Neural cell (in vitro differentiated cells): ENCODE results near the gene TBC1D16. TPM values are rescaled to one million over a fixed set of nuclear protein-coding genes. Genes with fewer than 3 reads are reported as not detected.

Experiments
- H2AFZ ChIP-seq: fragments of 200-600, 300-800 bp; sonication (generic), shearing (Covaris generic); 2 replicates; pipeline ENCODE4 v1.6.0; 2014; ENCODE audit warnings: low read depth, mild to moderate bottlenecking, antibody characterized with exemption, low read length, moderate library complexity
- H3F3A ChIP-seq: fragments of 200-600 bp; shearing (Covaris generic); 2 replicates; pipeline ENCODE4 v1.6.1; 2016; ENCODE audit warnings: mild to moderate bottlenecking, moderate library complexity, mixed read lengths, antibody characterized with exemption, low read length; ENCODE audit not compliant: insufficient read depth, poor library complexity, severe bottlenecking
- H3K27ac ChIP-seq: fragments of 200-600, 300-800 bp; sonication (generic), shearing (Covaris generic); 2 replicates; pipeline ENCODE4 v1.5.1; 2014; ENCODE audit warnings: mild to moderate bottlenecking, low read length, moderate library complexity
- H3K27me3 ChIP-seq: fragments of 300-800, 200-600 bp; sonication (generic), shearing (Covaris generic); 2 replicates; pipeline ENCODE4 v1.6.0; 2014; ENCODE audit warnings: mild to moderate bottlenecking, low read depth, low read length, moderate library complexity; ENCODE audit not compliant: insufficient read depth
- H3K36me3 ChIP-seq: fragments of 300-800, 200-600 bp; sonication (generic), shearing (Covaris generic); 2 replicates; pipeline ENCODE4 v1.5.1; 2014; ENCODE audit warnings: mild to moderate bottlenecking, antibody characterized with exemption, low read length, moderate library complexity; ENCODE audit not compliant: insufficient read depth
- H3K4me2 ChIP-seq: fragments of 300-800, 200-600 bp; sonication (generic), shearing (Covaris generic); 2 replicates; pipeline ENCODE4 v1.6.0; 2014; ENCODE audit warnings: mild to moderate bottlenecking, low read length
- H3K4me3 ChIP-seq: fragments of 300-800, 200-600 bp; sonication (generic), shearing (Covaris generic); 2 replicates; pipeline ENCODE4 v1.5.1; 2014; ENCODE audit warnings: mild to moderate bottlenecking, low read length, moderate library complexity
- H3K79me2 ChIP-seq: fragments of 200-600 bp; shearing (Covaris generic); replicated peaks from 2 replicates; pipeline ENCODE4 v1.6.0; 2014; ENCODE audit warnings: mild to moderate bottlenecking, low read length, moderate library complexity; ENCODE audit not compliant: insufficient read depth
- H3K9ac ChIP-seq: fragments of 300-800, 200-600 bp; sonication (generic), shearing (Covaris generic); 2 replicates; pipeline ENCODE4 v1.6.1; 2016; ENCODE audit warnings: mild to moderate bottlenecking, low read length, mixed read lengths
- H3K9me2 ChIP-seq: fragments of 200-600 bp; shearing (Covaris generic); 2 replicates; pipeline ENCODE4 v1.6.1; 2016; ENCODE audit warnings: mild to moderate bottlenecking, low read length, mixed read lengths; ENCODE audit not compliant: insufficient read depth
- H3K9me3 ChIP-seq: fragments of 200-600, 300-800 bp; sonication (generic), shearing (Covaris generic); 2 replicates; pipeline ENCODE4 v1.6.1; 2016; ENCODE audit warnings: mild to moderate bottlenecking, mixed run types, low read length, moderate library complexity, mixed read lengths
- H4K20me1 ChIP-seq: fragments of 200-600 bp; shearing (Covaris generic); 2 replicates; pipeline ENCODE4 v1.6.1; 2016; ENCODE audit warnings: mild to moderate bottlenecking, mixed run types; ENCODE audit not compliant: insufficient read depth
- CTCF ChIP-seq: fragments of 450-650 bp; IDR thresholded peaks from 2 replicates; pipeline ENCODE4 v1.5.1; 2014; ENCODE audit warnings: antibody characterized with exemption, mild to moderate bottlenecking, moderate library complexity; ENCODE audit not compliant: poor library complexity, severe bottlenecking
- EP300 ChIP-seq: fragments of 450-650 bp; conservative IDR thresholded peaks from 2 replicates; pipeline ENCODE4 v1.6.1; 2014; ENCODE audit warnings: antibody characterized with exemption, mild to moderate bottlenecking, moderate library complexity; ENCODE audit not compliant: poor library complexity, severe bottlenecking
- EZH2 ChIP-seq: fragments of 200-600, 300-800 bp; shearing (Covaris generic), sonication (generic); IDR thresholded peaks from 2 replicates; pipeline ENCODE4 v1.6.1; 2014; ENCODE audit warnings: antibody characterized with exemption, low read length, borderline replicate concordance, mild to moderate bottlenecking; ENCODE audit not compliant: insufficient read depth, poor library complexity, severe bottlenecking
- SMC3 ChIP-seq: fragments of 450-650 bp; conservative IDR thresholded peaks from 2 replicates; pipeline ENCODE4 v1.6.1; 2014; ENCODE audit warnings: antibody characterized with exemption, mild to moderate bottlenecking, moderate library complexity; ENCODE audit not compliant: poor library complexity
- TAF1 ChIP-seq: IDR thresholded peaks from 2 replicates; pipeline ENCODE4 v1.6.1; 2012; ENCODE audit warnings: low read depth
- polyA plus RNA-seq: library from polyadenylated mRNA; depleted of rRNA; stranded (reverse); fragments of >200 nt; gene quantifications from 2 replicates; pipeline ENCODE4 v1.2.3, GENCODE V29; 2014
- TF ChIP-seq, protein P1 (sequence below): IDR thresholded peaks from 2 replicates; pipeline ENCODE4 v1.6.1; 2012; ENCODE audit warnings: borderline replicate concordance

TBC1D16 gene
- polyA plus RNA-seq, 1 donor from 2014 or later: 19.8 TPM

DNA sequence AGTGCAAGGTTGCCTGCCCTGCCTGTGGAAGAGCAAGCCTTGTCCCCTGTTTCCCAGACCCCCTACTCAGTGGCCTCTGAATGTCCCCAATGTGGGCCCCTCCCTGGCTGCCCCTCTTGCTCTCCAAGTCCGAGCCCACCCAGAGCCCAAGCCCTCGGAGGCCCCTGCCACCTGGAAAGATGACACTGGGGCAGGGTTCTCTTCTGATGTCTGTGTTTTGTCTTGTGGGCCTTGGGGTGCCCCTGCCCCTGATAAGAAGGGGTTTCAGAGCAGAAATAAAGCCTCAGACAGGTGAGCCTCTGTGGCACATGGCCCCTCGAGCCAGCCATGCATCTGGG is 111.1 kb downstream of the TBC1D16 start:
- Histone ChIP-seq H3K27me3 (no peaks in the 10 kb centered on the region), H3K27ac (no peak overlapping the region)
- TF ChIP-seq TAF1 (no peak), EP300 (no peak), CTCF (no peak), EZH2 (no peak), SMC3 (no peak)
- TF ChIP-seq, protein P1, sequence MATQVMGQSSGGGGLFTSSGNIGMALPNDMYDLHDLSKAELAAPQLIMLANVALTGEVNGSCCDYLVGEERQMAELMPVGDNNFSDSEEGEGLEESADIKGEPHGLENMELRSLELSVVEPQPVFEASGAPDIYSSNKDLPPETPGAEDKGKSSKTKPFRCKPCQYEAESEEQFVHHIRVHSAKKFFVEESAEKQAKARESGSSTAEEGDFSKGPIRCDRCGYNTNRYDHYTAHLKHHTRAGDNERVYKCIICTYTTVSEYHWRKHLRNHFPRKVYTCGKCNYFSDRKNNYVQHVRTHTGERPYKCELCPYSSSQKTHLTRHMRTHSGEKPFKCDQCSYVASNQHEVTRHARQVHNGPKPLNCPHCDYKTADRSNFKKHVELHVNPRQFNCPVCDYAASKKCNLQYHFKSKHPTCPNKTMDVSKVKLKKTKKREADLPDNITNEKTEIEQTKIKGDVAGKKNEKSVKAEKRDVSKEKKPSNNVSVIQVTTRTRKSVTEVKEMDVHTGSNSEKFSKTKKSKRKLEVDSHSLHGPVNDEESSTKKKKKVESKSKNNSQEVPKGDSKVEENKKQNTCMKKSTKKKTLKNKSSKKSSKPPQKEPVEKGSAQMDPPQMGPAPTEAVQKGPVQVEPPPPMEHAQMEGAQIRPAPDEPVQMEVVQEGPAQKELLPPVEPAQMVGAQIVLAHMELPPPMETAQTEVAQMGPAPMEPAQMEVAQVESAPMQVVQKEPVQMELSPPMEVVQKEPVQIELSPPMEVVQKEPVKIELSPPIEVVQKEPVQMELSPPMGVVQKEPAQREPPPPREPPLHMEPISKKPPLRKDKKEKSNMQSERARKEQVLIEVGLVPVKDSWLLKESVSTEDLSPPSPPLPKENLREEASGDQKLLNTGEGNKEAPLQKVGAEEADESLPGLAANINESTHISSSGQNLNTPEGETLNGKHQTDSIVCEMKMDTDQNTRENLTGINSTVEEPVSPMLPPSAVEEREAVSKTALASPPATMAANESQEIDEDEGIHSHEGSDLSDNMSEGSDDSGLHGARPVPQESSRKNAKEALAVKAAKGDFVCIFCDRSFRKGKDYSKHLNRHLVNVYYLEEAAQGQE: no peak

GRCh38 chr17:79923974-79924638 is 111.6 kb downstream of the TBC1D16 start:
- Histone ChIP-seq H3K9me2 (no peaks in the 10 kb centered on the region), H3K36me3 (no peaks in the 10 kb centered on the region), H4K20me1 (no peaks in the 10 kb centered on the region), H3K79me2 (no peaks in the 10 kb centered on the region), H3K9ac (no peak overlapping the region), H3K4me3 (no peak overlapping the region), H3F3A (no peaks in the 10 kb centered on the region), H3K27ac (no peak overlapping the region), H3K27me3 (no peaks in the 10 kb centered on the region), H2AFZ (no peak overlapping the region), H3K4me2 (no peak overlapping the region), H3K9me3 (no peaks in the 10 kb centered on the region)
- TF ChIP-seq CTCF (peak; percentile 39), EZH2 (no peak)

More for the DNA sequence above, 111.1 kb downstream of the TBC1D16 start:
- no peaks in the 10 kb centered on the region for H3K9me2 ChIP-seq
- H3K4me2 ChIP-seq: no peak overlapping the region
- H3K9me3 ChIP-seq: no peaks in the 10 kb centered on the region
- H3K9ac ChIP-seq: no peak overlapping the region
- no peaks in the 10 kb centered on the region for H4K20me1 ChIP-seq
- H3K36me3 ChIP-seq: no peaks in the 10 kb centered on the region
- no peak overlapping the region for H3K4me3 ChIP-seq
- no peak overlapping the region for H2AFZ ChIP-seq
- H3F3A ChIP-seq: no peaks in the 10 kb centered on the region
- no peaks in the 10 kb centered on the region for H3K79me2 ChIP-seq
